Thyroid gland (tissue), 4 donors: Measurements from ENCODE around the gene GAPDHS.

Source experiments
- POLR2A ChIP-seq, 2 donors: fragments of 450-650 bp; IDR thresholded peaks; one replicate each; pipeline ENCODE4 v1.6.1; 2017; ENCODE audit warnings: antibody characterized with exemption in 2 of 2, mild to moderate bottlenecking in 2 of 2, moderate library complexity in 1 of 2
- TF ChIP-seq, protein P1 (sequence below), 6 experiments: fragments of 200-600 bp in 3 of 6; fragments of 450-650 bp in 3 of 6; sonication (generic) in 3 of 6; IDR thresholded peaks; one replicate each; pipeline ENCODE4 v1.5.1; 2016 to 2019; ENCODE audit warnings: antibody characterized with exemption in 6 of 6, mild to moderate bottlenecking in 2 of 6, inconsistent platforms in 1 of 6, moderate library complexity in 1 of 6

DNA sequence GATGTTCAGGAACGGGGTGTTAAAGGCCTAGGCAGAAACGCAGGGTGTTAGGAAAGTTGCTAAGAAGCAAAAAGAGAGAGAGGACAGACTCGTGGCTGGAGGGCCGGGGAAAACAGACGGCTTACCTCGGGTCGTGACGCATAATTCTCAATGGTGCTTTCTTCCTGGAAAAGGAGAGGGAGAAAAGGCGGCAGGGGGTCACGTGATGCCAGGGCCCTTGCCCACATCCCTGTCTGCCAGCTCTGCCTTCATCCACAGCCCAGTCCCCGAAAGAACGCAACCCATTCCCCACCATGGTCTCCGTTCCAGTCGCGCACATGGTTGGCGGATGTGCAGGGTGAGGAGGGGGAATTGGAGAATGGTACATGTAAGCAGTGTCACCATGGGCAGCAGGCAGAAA, 44.6 kb upstream of the GAPDHS start:
- TF ChIP-seq, protein P1, sequence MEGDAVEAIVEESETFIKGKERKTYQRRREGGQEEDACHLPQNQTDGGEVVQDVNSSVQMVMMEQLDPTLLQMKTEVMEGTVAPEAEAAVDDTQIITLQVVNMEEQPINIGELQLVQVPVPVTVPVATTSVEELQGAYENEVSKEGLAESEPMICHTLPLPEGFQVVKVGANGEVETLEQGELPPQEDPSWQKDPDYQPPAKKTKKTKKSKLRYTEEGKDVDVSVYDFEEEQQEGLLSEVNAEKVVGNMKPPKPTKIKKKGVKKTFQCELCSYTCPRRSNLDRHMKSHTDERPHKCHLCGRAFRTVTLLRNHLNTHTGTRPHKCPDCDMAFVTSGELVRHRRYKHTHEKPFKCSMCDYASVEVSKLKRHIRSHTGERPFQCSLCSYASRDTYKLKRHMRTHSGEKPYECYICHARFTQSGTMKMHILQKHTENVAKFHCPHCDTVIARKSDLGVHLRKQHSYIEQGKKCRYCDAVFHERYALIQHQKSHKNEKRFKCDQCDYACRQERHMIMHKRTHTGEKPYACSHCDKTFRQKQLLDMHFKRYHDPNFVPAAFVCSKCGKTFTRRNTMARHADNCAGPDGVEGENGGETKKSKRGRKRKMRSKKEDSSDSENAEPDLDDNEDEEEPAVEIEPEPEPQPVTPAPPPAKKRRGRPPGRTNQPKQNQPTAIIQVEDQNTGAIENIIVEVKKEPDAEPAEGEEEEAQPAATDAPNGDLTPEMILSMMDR (IDR thresholded peaks at IDR 0.05) = no peak
- no peak for TF ChIP-seq POLR2A (IDR thresholded peaks at IDR 0.05)
